HK-2 (cell line): ENCODE measurements around the gene WFDC5.

ENCODE experiments used
- DNase-seq: peaks from one replicate; pipeline ENCODE4 v3.0.0-alpha.2; 2018; ENCODE audit not compliant: unreplicated experiment

The WFDC5 gene

GRCh38 chr20:45115386-45115774, 406 bp upstream of the WFDC5 start:
- DNase-seq, result no peak

- no peak for DNase-seq
Observed at GRCh38 chr20:45113865-45114264, 1.1 kb downstream of the WFDC5 start.

GRCh38 chr20:45112754-45113153, 2.2 kb downstream of the WFDC5 start:
- no peak for DNase-seq

GRCh38 chr20:45111799-45112471, 3.0 kb downstream of the WFDC5 start:
- DNase-seq, result no peak

GRCh38 chr20:45111285-45111684, 3.7 kb downstream of the WFDC5 start:
- DNase-seq, result no peak

- DNase-seq, result no peak
Observed at GRCh38 chr20:45110301-45110700, 4.7 kb downstream of the WFDC5 start.

- DNase-seq, result no peak
Observed at GRCh38 chr20:45109634-45110033, 5.3 kb downstream of the WFDC5 start.

GRCh38 chr20:45105317-45105716, 9.7 kb downstream of the WFDC5 start:
- DNase-seq, result peak; percentile 46

- DNase-seq, result peak; percentile 84
Observed at GRCh38 chr20:45104786-45105185, 10.2 kb downstream of the WFDC5 start.

- no peak for DNase-seq
Observed at GRCh38 chr20:45103072-45103471, 11.9 kb downstream of the WFDC5 start.

GRCh38 chr20:45101333-45101850, 13.6 kb downstream of the WFDC5 start:
- DNase-seq, result no peak

- DNase-seq, result no peak
Observed at GRCh38 chr20:45100563-45101245, 14.3 kb downstream of the WFDC5 start, which contains the start of gene KCNS1. Gene KCNS1, minus strand, starts transcription at chr20:45101127. Its CDS starts 1,891 bp downstream, at chr20:45099236.

- peak; percentile 80 for DNase-seq
Observed at GRCh38 chr20:45098103-45098773, 16.7 kb downstream of the WFDC5 start.

GRCh38 chr20:45097485-45098102, 17.4 kb downstream of the WFDC5 start:
- DNase-seq, result peak; percentile 67

GRCh38 chr20:45096781-45097180, 18.2 kb downstream of the WFDC5 start:
- DNase-seq, result no peak

GRCh38 chr20:45095805-45096238, 19.2 kb downstream of the WFDC5 start:
- DNase-seq, result peak; percentile 62

- DNase-seq, result no peak
Observed at GRCh38 chr20:45094864-45095574, 20.0 kb downstream of the WFDC5 start.

GRCh38 chr20:45094201-45094600, 20.8 kb downstream of the WFDC5 start:
- DNase-seq, result no peak

- no peak for DNase-seq
Observed at GRCh38 chr20:45092898-45093297, 22.1 kb downstream of the WFDC5 start.

GRCh38 chr20:45091366-45091765, 23.6 kb downstream of the WFDC5 start:
- DNase-seq, result no peak

GRCh38 chr20:45090481-45090880, 24.5 kb downstream of the WFDC5 start:
- no peak for DNase-seq
